Ascending aorta (tissue), 2 donors: ENCODE data around the gene UXT. TPM values are rescaled to one million over a fixed set of nuclear protein-coding genes. Genes with fewer than 3 reads are reported as not detected.
A peak's percentile ranks its signal among the peaks of the same experiment; 100 is the strongest.
"Not testable (repeated sequence)": the region's sequence is repeated elsewhere in the genome, so short reads cannot be mapped to it uniquely, and the experiment has no call there.

ENCODE experiments used
- DNase-seq, 2 donors: peaks; one replicate each; pipeline ENCODE4 v3.0.0-alpha.2; 2019; ENCODE audit warnings: low spot score in 2 of 2
- H3K27ac ChIP-seq, 2 donors: fragments of 200-600 bp; sonication (generic); one replicate each; pipeline ENCODE4 v1.5.1; 2016 to 2017; ENCODE audit warnings: mild to moderate bottlenecking in 1 of 2
- H3K27me3 ChIP-seq: fragments of 200-600 bp; sonication (generic); one replicate; pipeline ENCODE4 v1.5.1; 2017
- H3K36me3 ChIP-seq, 2 donors: fragments of 200-600 bp; sonication (generic); one replicate each; pipeline ENCODE4 v1.5.1; 2016
- H3K4me1 ChIP-seq, 2 donors: fragments of 200-600 bp; sonication (generic); one replicate each; pipeline ENCODE4 v1.5.1; 2016 to 2017; ENCODE audit warnings: mild to moderate bottlenecking in 1 of 2
- H3K4me3 ChIP-seq, 2 donors: fragments of 200-600 bp; sonication (generic); one replicate each; pipeline ENCODE4 v1.5.1; 2016 to 2017; ENCODE audit warnings: mild to moderate bottlenecking in 1 of 2
- H3K9me3 ChIP-seq, 2 donors: fragments of 200-600 bp; sonication (generic); one replicate each; pipeline ENCODE4 v1.5.1; 2016
- intact Hi-C: fragments of 100-400 bp; cut with DNase I; formaldehyde crosslinking; loops from one replicate; pipeline ENCODE4 v1.15.1; 2023
- total RNA-seq: library from RNA; depleted of rRNA; stranded (reverse); fragments of >200 nt; gene quantifications from one replicate; pipeline ENCODE4 v1.1.0, GENCODE V29; 2016
- TF ChIP-seq, protein P1 (sequence below), 3 experiments: fragments of 200-600 bp in 2 of 3; fragments of 450-650 bp in 1 of 3; sonication (generic) in 2 of 3; IDR thresholded peaks; one replicate each; pipeline ENCODE4 v1.5.1; 2016 to 2019; ENCODE audit warnings: antibody characterized with exemption in 3 of 3, mild to moderate bottlenecking in 1 of 3, moderate library complexity in 1 of 3

UXT gene
- total RNA-seq, 1 donor from 2014 or later, result 63.6 TPM

DNA sequence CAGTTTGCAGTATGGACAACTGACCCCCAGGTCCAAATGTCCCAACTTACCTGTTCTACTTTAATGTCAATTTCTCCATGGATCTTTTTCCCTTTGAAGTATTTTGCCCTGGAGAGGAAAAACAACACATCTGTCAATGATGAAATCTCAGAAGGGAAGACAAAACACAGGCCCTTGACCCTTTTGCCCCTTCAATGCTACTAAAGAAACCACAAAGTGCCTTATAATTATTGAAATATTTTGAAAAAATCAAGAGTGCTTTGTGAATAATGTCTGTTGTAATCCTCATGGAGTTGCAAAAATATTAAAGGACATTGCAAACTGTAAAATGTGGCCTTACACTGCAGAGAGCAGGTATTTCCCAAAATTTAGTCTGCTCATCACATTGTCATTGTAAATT, 51.9 kb downstream of the UXT start:
- intact Hi-C loops, result no loop called here
- Histone ChIP-seq H3K36me3 (no peaks in the 10 kb centered on the region), H3K4me3 (no peak overlapping the region), H3K9me3 (no peaks in the 10 kb centered on the region), H3K4me1 (no peaks in the 10 kb centered on the region), H3K27me3 (no peaks in the 10 kb centered on the region), H3K27ac (no peak overlapping the region)
- TF ChIP-seq, protein P1, sequence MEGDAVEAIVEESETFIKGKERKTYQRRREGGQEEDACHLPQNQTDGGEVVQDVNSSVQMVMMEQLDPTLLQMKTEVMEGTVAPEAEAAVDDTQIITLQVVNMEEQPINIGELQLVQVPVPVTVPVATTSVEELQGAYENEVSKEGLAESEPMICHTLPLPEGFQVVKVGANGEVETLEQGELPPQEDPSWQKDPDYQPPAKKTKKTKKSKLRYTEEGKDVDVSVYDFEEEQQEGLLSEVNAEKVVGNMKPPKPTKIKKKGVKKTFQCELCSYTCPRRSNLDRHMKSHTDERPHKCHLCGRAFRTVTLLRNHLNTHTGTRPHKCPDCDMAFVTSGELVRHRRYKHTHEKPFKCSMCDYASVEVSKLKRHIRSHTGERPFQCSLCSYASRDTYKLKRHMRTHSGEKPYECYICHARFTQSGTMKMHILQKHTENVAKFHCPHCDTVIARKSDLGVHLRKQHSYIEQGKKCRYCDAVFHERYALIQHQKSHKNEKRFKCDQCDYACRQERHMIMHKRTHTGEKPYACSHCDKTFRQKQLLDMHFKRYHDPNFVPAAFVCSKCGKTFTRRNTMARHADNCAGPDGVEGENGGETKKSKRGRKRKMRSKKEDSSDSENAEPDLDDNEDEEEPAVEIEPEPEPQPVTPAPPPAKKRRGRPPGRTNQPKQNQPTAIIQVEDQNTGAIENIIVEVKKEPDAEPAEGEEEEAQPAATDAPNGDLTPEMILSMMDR (IDR thresholded peaks at IDR 0.05), result no peak
- no peak for DNase-seq

DNA sequence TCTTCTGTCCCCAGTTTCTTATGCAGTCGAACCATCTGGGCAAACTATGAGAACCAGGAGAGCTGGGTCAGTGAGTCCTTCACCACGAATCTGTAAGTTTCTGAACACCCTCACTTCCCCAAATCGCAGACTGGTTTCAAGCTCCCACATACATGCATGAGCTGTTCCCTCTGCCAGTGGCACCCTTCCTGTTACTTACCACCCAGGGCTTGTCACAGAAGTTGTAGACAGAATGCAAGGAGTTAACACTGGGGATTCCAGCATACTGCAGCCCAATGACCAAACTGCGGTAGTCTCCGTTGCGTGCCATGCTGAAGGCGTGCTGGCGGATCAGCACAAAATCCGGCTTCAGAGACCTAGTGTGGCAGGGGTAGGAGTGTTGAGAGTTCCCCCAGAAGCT, 54.0 kb downstream of the UXT start:
- Histone ChIP-seq H3K27me3 (no peaks in the 10 kb centered on the region), H3K9me3 (peaks cover 0 to 3% of the 10 kb centered on the region in 2 donors), H3K4me3 (no peak overlapping the region), H3K27ac (no peak overlapping the region), H3K36me3 (no peaks in the 10 kb centered on the region), H3K4me1 (no peaks in the 10 kb centered on the region)
- intact Hi-C loops, result no loop called here
- TF ChIP-seq, protein P1 (IDR thresholded peaks at IDR 0.05), result no peak
- DNase-seq, result peak in 1 of 2 donors; percentile 40

DNA sequence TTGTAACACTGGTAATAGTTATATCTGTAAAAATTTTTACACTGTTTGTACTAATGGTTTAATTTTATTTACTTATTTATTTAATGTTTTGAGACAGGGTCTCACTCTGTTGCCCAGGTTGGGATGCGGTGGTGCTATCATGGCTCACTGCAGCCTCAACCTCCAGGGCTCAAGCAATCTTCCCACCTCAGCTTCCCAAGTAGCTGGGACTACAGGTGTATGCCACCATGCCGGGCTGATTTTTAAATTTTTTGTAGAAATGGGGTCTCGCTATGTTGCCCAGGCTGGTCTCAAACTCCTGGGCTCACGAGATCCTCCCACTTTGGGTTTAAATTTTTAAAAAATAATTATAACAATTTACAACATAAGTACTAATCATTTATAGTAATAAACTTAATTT, 55.9 kb downstream of the UXT start:
- peaks cover 0 to 22% of the 10 kb centered on the region in 2 donors for H3K9me3 ChIP-seq
- H3K4me3 ChIP-seq, H3K27me3 ChIP-seq, H3K4me1 ChIP-seq, intact Hi-C loops, H3K27ac ChIP-seq, H3K36me3 ChIP-seq: not testable (repeated sequence)
- peak in 1 of 2 donors; percentile 8 for DNase-seq

Other genes with a start within 250 kb of the UXT start
- 2.7 TPM for gene ZNF41, start 176.0 kb downstream of the UXT start, total RNA-seq
- gene ARAF, start 98.0 kb downstream of the UXT start, total RNA-seq, result 56.1 TPM
- gene TIMP1, start 76.7 kb downstream of the UXT start, total RNA-seq, result 1,308 TPM
- 5.7 TPM for gene SYN1, start 39.3 kb downstream of the UXT start, total RNA-seq
- 25.4 TPM for gene CFP, start 29.2 kb downstream of the UXT start, total RNA-seq
- gene ELK1, start 8.6 kb downstream of the UXT start, total RNA-seq, result 146 TPM
- 2.8 TPM for gene ZNF81, start 177.7 kb upstream of the UXT start, total RNA-seq